ENCODE measurements around the gene DHDDS. TPM values are rescaled to one million over a fixed set of nuclear protein-coding genes. Genes with fewer than 3 reads are reported as not detected.

DHDDS gene
- total and polyA plus RNA-seq, 2 of the 13 experiments (the other 11 are each of a cell fraction or from before 2014, with no cell fraction given) = 18.9 to 28.3 TPM

DNA sequence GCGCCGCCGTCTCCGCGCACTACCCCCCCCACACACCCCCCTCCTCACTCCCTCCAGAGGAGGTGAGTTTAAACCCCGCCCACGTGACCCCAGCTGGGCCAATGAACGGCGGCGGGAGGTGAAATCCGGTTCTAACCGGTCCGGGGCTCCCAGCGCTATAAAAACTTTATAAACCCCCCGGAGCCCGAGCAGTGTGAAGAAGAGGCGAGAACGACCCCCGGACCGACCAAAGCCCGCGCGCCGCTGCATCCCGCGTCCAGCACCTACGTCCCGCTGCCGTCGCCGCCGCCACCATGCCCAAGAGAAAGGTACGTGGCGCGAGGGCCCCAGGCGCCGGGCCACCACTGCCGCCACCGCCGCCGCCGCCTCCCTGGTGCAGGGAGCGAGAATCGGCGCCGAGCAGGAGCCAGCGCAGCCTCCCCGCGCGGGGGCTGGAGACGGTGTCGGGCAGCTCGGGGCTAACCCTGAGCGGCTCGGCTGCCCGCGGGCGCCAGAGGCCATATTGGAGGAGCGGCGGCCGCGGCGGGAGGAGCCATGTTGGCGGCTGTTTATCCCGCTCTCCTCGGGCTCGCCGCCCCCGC, 40.3 kb downstream of the DHDDS start, which contains the start of gene HMGN2 (continued):
- TF ChIP-seq, protein P1, sequence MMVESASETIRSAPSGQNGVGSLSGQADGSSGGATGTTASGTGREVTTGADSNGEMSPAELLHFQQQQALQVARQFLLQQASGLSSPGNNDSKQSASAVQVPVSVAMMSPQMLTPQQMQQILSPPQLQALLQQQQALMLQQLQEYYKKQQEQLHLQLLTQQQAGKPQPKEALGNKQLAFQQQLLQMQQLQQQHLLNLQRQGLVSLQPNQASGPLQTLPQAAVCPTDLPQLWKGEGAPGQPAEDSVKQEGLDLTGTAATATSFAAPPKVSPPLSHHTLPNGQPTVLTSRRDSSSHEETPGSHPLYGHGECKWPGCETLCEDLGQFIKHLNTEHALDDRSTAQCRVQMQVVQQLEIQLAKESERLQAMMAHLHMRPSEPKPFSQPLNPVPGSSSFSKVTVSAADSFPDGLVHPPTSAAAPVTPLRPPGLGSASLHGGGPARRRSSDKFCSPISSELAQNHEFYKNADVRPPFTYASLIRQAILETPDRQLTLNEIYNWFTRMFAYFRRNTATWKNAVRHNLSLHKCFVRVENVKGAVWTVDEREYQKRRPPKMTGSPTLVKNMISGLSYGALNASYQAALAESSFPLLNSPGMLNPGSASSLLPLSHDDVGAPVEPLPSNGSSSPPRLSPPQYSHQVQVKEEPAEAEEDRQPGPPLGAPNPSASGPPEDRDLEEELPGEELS (CRISPR knock-in tag; IDR thresholded peaks at IDR 0.05) = 0 out of 2 replicates have a peak, but pooled peaks have one; percentile 6
- TF ChIP-seq MTF2 (CRISPR knock-in tag; IDR thresholded peaks at IDR 0.05; ENCODE audit: borderline replicate concordance) = no peak
- TF ChIP-seq ZNF264 (CRISPR knock-in tag; IDR thresholded peaks at IDR 0.05) = no peak
- TF ChIP-seq POLR2AphosphoS2 (IDR thresholded peaks at IDR 0.05; ENCODE audit: low read depth, low read length) = no peak
- no peak for TF ChIP-seq FOXA3 (CRISPR knock-in tag; IDR thresholded peaks at IDR 0.05)
- TF ChIP-seq EEA1 (CRISPR knock-in tag; IDR thresholded peaks at IDR 0.05; ENCODE audit: borderline replicate concordance) = no peak
- TF ChIP-seq TBX3 (IDR thresholded peaks at IDR 0.05; ENCODE audit: borderline replicate concordance) = no peak
- TF ChIP-seq, protein P2, sequence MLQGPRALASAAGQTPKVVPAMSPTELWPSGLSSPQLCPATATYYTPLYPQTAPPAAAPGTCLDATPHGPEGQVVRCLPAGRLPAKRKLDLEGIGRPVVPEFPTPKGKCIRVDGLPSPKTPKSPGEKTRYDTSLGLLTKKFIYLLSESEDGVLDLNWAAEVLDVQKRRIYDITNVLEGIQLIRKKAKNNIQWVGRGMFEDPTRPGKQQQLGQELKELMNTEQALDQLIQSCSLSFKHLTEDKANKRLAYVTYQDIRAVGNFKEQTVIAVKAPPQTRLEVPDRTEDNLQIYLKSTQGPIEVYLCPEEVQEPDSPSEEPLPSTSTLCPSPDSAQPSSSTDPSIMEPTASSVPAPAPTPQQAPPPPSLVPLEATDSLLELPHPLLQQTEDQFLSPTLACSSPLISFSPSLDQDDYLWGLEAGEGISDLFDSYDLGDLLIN (CRISPR knock-in tag; IDR thresholded peaks at IDR 0.05; ENCODE audit: borderline replicate concordance) = no peak
- TF ChIP-seq, protein P3, sequence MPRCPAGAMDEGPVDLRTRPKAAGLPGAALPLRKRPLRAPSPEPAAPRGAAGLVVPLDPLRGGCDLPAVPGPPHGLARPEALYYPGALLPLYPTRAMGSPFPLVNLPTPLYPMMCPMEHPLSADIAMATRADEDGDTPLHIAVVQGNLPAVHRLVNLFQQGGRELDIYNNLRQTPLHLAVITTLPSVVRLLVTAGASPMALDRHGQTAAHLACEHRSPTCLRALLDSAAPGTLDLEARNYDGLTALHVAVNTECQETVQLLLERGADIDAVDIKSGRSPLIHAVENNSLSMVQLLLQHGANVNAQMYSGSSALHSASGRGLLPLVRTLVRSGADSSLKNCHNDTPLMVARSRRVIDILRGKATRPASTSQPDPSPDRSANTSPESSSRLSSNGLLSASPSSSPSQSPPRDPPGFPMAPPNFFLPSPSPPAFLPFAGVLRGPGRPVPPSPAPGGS (CRISPR knock-in tag; IDR thresholded peaks at IDR 0.05) = no peak
- TF ChIP-seq, protein P4, sequence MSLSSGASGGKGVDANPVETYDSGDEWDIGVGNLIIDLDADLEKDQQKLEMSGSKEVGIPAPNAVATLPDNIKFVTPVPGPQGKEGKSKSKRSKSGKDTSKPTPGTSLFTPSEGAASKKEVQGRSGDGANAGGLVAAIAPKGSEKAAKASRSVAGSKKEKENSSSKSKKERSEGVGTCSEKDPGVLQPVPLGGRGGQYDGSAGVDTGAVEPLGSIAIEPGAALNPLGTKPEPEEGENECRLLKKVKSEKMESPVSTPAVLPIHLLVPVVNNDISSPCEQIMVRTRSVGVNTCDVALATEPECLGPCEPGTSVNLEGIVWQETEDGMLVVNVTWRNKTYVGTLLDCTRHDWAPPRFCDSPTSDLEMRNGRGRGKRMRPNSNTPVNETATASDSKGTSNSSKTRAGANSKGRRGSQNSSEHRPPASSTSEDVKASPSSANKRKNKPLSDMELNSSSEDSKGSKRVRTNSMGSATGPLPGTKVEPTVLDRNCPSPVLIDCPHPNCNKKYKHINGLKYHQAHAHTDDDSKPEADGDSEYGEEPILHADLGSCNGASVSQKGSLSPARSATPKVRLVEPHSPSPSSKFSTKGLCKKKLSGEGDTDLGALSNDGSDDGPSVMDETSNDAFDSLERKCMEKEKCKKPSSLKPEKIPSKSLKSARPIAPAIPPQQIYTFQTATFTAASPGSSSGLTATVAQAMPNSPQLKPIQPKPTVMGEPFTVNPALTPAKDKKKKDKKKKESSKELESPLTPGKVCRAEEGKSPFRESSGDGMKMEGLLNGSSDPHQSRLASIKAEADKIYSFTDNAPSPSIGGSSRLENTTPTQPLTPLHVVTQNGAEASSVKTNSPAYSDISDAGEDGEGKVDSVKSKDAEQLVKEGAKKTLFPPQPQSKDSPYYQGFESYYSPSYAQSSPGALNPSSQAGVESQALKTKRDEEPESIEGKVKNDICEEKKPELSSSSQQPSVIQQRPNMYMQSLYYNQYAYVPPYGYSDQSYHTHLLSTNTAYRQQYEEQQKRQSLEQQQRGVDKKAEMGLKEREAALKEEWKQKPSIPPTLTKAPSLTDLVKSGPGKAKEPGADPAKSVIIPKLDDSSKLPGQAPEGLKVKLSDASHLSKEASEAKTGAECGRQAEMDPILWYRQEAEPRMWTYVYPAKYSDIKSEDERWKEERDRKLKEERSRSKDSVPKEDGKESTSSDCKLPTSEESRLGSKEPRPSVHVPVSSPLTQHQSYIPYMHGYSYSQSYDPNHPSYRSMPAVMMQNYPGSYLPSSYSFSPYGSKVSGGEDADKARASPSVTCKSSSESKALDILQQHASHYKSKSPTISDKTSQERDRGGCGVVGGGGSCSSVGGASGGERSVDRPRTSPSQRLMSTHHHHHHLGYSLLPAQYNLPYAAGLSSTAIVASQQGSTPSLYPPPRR (CRISPR knock-in tag; IDR thresholded peaks at IDR 0.05; ENCODE audit: borderline replicate concordance) = no peak
- TF ChIP-seq, protein P5, sequence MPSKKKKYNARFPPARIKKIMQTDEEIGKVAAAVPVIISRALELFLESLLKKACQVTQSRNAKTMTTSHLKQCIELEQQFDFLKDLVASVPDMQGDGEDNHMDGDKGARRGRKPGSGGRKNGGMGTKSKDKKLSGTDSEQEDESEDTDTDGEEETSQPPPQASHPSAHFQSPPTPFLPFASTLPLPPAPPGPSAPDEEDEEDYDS (CRISPR knock-in tag; IDR thresholded peaks at IDR 0.05) = no peak
- TF ChIP-seq ZC3H13 (CRISPR knock-in tag; IDR thresholded peaks at IDR 0.05) = no peak
- TF ChIP-seq, protein P6, sequence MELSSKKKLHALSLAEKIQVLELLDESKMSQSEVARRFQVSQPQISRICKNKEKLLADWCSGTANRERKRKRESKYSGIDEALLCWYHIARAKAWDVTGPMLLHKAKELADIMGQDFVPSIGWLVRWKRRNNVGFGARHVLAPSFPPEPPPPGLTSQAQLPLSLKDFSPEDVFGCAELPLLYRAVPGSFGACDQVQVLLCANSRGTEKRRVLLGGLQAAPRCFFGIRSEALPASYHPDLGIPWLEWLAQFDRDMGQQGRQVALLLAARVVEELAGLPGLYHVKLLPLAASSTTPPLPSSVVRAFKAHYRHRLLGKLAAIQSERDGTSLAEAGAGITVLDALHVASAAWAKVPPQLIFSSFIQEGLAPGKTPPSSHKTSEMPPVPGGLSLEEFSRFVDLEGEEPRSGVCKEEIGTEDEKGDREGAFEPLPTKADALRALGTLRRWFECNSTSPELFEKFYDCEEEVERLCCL (CRISPR knock-in tag; IDR thresholded peaks at IDR 0.05; ENCODE audit: borderline replicate concordance) = no peak
- TF ChIP-seq ATF7 (IDR thresholded peaks at IDR 0.05) = no peak
- no peak for TF ChIP-seq ATF7 (CRISPR knock-in tag; IDR thresholded peaks at IDR 0.05)
- TF ChIP-seq ATRX (CRISPR knock-in tag; IDR thresholded peaks at IDR 0.05; ENCODE audit: borderline replicate concordance) = no peak
- no peak for TF ChIP-seq ADNP (CRISPR knock-in tag; IDR thresholded peaks at IDR 0.05)
